ENCODE data around the gene CWH43. TPM values are rescaled to one million over a fixed set of nuclear protein-coding genes. Genes with fewer than 3 reads are reported as not detected.

The CWH43 gene
- total RNA-seq = not detected
- not detected for polyA plus RNA-seq
- 0 reads per million in 6 experiments for total RNA-seq

DNA sequence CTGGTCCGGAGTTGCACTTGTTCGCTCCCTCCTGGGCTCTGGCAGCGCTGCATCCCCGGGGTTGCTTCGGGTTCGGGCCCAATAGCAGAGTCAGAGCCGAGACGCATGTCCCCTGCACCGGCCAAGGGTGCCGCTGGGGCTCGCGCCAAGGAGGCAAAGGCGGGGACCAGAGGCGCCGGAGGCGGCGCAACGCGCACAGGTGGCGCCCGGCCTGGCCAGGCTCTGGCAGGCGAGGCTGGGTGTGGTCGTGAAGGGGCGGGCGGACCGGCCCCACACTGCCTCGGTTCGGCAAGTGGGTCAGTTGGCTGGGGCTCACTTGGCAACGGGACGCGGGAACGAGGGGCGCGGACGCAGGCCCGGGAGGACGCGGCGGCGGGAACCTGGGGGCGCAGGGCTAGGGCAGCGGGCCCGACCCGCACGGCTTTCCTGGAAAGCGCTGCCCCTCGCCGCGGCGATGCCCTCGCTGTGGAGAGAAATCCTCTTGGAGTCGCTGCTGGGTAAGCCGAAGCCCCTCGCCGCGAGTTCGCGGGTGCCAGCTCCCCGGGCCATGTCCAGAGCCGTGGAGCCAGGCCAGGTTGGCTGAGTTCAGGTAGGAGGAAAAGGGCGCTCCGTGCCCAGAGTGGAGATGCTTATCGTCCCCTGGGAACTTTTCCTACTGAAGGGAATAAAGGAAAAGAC, at the start of gene CWH43:
TSS of gene CWH43 (plus strand) at position 300 of the 678 bp plus-strand sequence. CDS start at position 455, 155 bp downstream.
- POLR2A ChIA-PET = interaction anchor here (0.5 kb wide), 1 partner anchor 1008 kb away, joined by 3 read pairs; no protein-coding TSS in a partner anchor
- Mint-ChIP-seq H3K4me1 (no peaks in the 10 kb centered on the region), H3K4me3 (no peak within 1 kb of the TSS), H3K9me3 (peaks cover 0 to 20% (median 3%) of the 10 kb centered on the region in 9 donors), H3K36me3 (peaks cover 0 to 2% (median 0%) of the 10 kb centered on the region in 3 donors), H3K27me3 (peaks cover 41 to 66% (median 46%) of the 10 kb centered on the region in 5 donors), H3K27ac (no peak within 1 kb of the TSS)
- ATAC-seq (no peak), DNase-seq (peak in 1 of 10 donors; percentile 63)

DNA sequence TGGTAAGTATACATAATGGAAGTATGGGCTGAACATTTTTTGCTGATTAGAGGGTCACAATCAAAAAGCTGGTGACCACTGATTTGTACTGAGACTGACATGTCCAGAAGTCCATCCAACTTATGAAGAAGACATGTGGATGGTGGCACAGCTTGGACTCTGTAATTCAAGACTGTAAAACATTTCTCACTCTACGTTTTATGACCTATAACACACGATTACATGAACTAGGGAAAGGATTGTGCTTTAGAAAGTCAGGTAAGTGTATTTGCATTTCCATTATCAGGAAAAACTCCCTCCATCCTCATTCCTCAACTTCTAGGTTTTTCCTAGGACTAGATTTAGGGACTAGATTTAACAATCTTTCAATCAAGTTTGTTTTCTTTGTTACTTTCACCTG, 49.0 kb upstream of the CWH43 start:
- Mint-ChIP-seq H3K4me1 (peaks cover 0 to 7% (median 3%) of the 10 kb centered on the region in 4 donors), H3K36me3 (peaks cover 0 to 5% (median 2%) of the 10 kb centered on the region in 3 donors), H3K27me3 (no peaks in the 10 kb centered on the region), H3K4me3 (no peak overlapping the region), H3K9me3 (peaks cover 0 to 9% (median 4%) of the 10 kb centered on the region in 9 donors), H3K27ac (no peak overlapping the region)
- no peak for DNase-seq
- POLR2A ChIA-PET = no interaction called here
- ATAC-seq = no peak

DNA sequence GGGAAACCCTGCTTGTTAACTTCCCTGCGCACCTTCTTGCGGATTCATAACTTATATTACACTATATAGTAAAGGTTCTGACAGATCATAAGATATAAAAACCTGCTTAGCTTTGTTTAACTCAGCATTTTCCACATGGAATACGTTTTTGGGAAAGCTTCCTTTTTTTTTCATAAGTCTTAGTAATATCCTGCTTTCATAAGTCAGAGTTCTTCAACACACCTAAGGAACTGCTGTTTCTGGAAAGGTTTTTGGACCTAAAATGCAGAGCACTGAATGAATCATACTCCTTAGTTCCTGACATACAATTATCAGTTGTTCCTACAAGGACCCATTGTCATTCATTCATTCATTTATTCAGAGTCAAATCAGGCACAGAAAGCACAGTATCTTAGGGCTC, 47.2 kb upstream of the CWH43 start:
- POLR2A ChIA-PET = no interaction called here
- H3K9me3 Mint-ChIP-seq = peaks cover 0 to 9% (median 4%) of the 10 kb centered on the region in 9 donors
- H3K4me1 Mint-ChIP-seq = peaks cover 7 to 13% (median 13%) of the 10 kb centered on the region in 4 donors
- H3K36me3 Mint-ChIP-seq = peaks cover 0 to 5% (median 2%) of the 10 kb centered on the region in 3 donors
- H3K27me3 Mint-ChIP-seq = no peaks in the 10 kb centered on the region
- ATAC-seq (no peak), DNase-seq (no peak)
- H3K4me3 Mint-ChIP-seq = no peak overlapping the region
- H3K27ac Mint-ChIP-seq = no peak overlapping the region

DNA sequence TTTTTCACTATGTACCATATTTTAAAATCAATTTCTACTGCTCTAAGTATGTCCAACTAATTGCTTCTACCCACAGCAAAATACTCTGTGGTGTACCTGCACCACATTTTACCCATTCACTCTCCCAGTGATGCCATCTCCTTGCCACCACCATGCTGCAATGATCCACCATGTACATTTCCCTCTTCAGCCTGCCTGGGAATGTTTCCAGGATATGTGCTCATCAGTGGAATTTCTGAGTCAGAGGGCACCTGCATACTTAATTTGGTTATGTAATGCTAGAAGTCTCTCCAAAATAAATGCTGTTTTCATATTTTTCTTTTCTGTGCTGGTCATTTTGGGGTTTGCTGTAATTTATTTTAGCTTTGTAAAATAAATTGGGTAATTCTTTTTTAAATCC, 46.3 kb upstream of the CWH43 start:
- POLR2A ChIA-PET = no interaction called here
- peaks cover 0 to 9% (median 4%) of the 10 kb centered on the region in 9 donors for H3K9me3 Mint-ChIP-seq
- H3K27me3 Mint-ChIP-seq = no peaks in the 10 kb centered on the region

DNA sequence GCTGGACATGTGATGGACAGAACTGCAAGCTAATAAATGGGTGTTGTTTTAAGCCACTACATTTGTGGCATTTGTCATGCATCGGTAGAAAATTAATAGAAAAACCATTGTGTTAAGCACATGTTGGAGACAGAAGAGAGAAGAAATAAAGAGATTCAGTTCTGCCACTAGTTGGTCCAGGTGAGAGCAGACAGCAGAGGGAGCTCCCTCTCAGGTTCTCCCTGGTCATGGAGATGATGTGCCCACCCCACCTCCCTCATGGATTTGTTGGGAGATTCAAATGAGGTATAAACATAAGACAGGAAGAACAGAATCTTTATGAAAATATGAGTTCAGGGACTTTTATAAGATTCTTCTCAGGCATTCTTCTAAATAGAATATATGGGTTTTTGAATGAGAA, 42.7 kb upstream of the CWH43 start:
- H3K27ac Mint-ChIP-seq = peak overlapping the region in 3 of 10 donors; percentile 7 to 61 (median 14)
- H3K4me3 Mint-ChIP-seq = no peak overlapping the region

More for the DNA sequence above, 46.3 kb upstream of the CWH43 start:
- Mint-ChIP-seq H3K4me3 (no peak overlapping the region), H3K27ac (no peak overlapping the region), H3K36me3 (peaks cover 0 to 5% (median 2%) of the 10 kb centered on the region in 3 donors), H3K4me1 (peaks cover 15 to 22% (median 18%) of the 10 kb centered on the region in 4 donors)
- ATAC-seq (no peak), DNase-seq (no peak)

DNA sequence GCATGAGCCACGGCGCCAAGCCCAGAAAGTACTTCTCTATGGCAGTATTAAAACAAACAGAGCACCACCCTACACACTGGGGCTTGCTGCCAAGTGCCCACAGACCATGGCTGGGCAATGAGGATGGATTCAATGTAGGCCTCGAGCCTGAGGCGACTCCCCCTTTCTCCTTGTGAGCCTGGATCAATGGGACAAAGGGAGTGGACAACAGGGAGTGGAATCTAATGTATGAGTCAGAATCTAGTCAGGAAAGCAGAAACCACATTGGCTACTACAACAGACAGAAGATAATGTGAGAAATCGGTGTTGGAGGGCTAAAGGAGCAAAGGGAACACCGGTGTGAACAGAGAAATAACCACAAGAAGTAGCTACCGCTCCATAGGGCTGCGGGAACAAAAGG, 41.8 kb upstream of the CWH43 start:
- ATAC-seq = no peak
- H3K9me3 Mint-ChIP-seq = no peaks in the 10 kb centered on the region
- H3K27ac Mint-ChIP-seq = peak overlapping the region in 7 of 10 donors; percentile 0 to 61 (median 56)
- POLR2A ChIA-PET = interaction anchor here (1.5 to 2.0 kb wide), 3 partner anchors 14 to 164 kb away, joined by 6 to 15 read pairs (median 9); partner anchors contain the start of genes FRYL and OCIAD2
- H3K4me3 Mint-ChIP-seq = peak overlapping the region in 9 of 10 donors; percentile 5 to 70 (median 41)
- no peaks in the 10 kb centered on the region for H3K36me3 Mint-ChIP-seq
- DNase-seq = peak in 1 of 10 donors; percentile 1
- H3K4me1 Mint-ChIP-seq = peaks cover 21 to 40% (median 35%) of the 10 kb centered on the region in 4 donors
- H3K27me3 Mint-ChIP-seq = no peaks in the 10 kb centered on the region

More for the DNA sequence above, 42.7 kb upstream of the CWH43 start:
- ATAC-seq = no peak
- H3K27me3 Mint-ChIP-seq = no peaks in the 10 kb centered on the region
- H3K36me3 Mint-ChIP-seq = peaks cover 0 to 2% (median 0%) of the 10 kb centered on the region in 3 donors
- H3K4me1 Mint-ChIP-seq = peaks cover 17 to 33% (median 28%) of the 10 kb centered on the region in 4 donors
- POLR2A ChIA-PET = no interaction called here
- H3K9me3 Mint-ChIP-seq = peaks cover 0 to 6% (median 0%) of the 10 kb centered on the region in 9 donors
- no peak for DNase-seq

DNA sequence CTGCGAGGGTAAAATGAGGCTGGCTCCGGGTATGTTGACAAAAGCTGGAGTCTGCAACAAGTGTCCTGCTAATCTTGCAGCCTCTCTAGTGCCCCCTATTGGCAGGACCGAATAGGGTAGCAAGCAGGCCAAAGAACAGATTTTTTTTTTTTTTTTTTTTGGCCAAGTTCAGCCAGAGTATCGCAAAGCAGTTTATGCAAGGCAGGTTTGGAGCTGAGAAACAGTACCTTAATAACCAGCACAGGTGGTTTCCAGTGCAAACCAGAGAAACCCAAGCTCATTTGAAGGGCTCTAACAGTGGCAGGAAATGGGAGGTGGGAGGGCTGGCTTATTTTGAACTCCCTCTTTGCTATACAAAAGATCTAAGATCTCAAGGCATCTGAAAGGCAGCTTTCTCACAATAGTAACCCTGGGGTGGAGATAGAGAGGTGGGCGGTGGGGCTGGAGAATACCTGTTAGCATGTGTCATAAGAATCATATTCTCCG, 41.3 kb upstream of the CWH43 start:
- Mint-ChIP-seq H3K36me3 (no peaks in the 10 kb centered on the region), H3K4me3 (peak overlapping the region; percentile 38 to 73 (median 58)), H3K27me3 (no peaks in the 10 kb centered on the region), H3K9me3 (no peaks in the 10 kb centered on the region), H3K27ac (peak overlapping the region in 9 of 10 donors; percentile 4 to 70 (median 45)), H3K4me1 (peaks cover 22 to 40% (median 35%) of the 10 kb centered on the region in 4 donors)
- DNase-seq (peak in 8 of 10 donors; percentile 39 to 74 (median 54)), ATAC-seq (peak; percentile 96 to 97)
- POLR2A ChIA-PET = interaction anchor here (0.6 to 2.0 kb wide), 9 partner anchors 13 to 1395 kb away, joined by 3 to 15 read pairs (median 4); partner anchors contain the start of genes FRYL and OCIAD2

DNA sequence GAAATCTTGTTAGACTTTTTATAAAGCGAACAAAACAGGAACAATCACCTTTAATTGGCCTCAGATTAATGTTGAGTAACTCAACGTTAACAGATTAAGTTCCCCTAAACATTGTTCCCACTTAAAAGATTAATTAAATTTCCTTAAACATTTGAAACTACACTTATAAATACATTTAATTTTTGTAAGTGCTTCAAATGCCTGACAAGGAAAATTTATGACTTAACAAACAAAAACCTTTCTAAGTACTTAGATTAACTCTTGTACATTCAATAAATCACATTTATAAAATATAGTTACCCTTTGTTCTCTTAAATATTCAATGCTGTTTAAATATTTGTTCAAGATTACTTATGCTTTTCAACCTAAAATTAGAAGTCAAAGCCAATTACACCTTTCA, 40.1 kb upstream of the CWH43 start:
- peaks cover 24 to 40% (median 36%) of the 10 kb centered on the region in 4 donors for H3K4me1 Mint-ChIP-seq
- ATAC-seq (no peak), DNase-seq (no peak)
- H3K9me3 Mint-ChIP-seq = peaks cover 0 to under 1% (median 0%) of the 10 kb centered on the region in 9 donors
- H3K36me3 Mint-ChIP-seq = no peaks in the 10 kb centered on the region
- H3K4me3 Mint-ChIP-seq = no peak overlapping the region
- no peaks in the 10 kb centered on the region for H3K27me3 Mint-ChIP-seq
- no peak overlapping the region for H3K27ac Mint-ChIP-seq
- POLR2A ChIA-PET = interaction anchor here (2.0 kb wide), 1 partner anchor 166 kb away, joined by 9 read pairs; the partner anchor contains the start of gene FRYL

DNA sequence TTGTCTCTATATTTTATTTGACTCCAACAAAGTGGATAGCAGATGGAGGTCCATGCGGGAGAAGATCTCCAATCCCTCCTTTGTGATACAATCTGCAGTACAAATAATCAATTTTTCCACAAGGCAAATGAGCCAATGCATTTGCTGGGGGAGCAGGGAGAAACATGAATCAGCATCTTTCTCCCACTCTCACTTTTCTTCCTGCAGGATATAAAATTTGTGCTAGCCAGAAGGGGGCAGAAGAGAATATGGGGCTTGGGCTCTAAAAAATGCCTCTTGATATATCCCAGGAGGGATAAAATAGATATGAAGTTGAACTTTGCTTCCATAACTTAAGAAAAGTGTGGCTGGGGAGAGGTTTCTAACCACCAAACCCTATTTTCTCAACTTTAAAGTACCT, 38.3 kb upstream of the CWH43 start:
- H3K36me3 Mint-ChIP-seq = no peaks in the 10 kb centered on the region
- H3K4me3 Mint-ChIP-seq = no peak overlapping the region
- no peaks in the 10 kb centered on the region for H3K27me3 Mint-ChIP-seq
- H3K27ac Mint-ChIP-seq = no peak overlapping the region
- ATAC-seq = no peak
- peaks cover 21 to 39% (median 33%) of the 10 kb centered on the region in 4 donors for H3K4me1 Mint-ChIP-seq
- H3K9me3 Mint-ChIP-seq = peaks cover 0 to 5% (median 0%) of the 10 kb centered on the region in 9 donors
- DNase-seq = no peak
- POLR2A ChIA-PET = no interaction called here

DNA sequence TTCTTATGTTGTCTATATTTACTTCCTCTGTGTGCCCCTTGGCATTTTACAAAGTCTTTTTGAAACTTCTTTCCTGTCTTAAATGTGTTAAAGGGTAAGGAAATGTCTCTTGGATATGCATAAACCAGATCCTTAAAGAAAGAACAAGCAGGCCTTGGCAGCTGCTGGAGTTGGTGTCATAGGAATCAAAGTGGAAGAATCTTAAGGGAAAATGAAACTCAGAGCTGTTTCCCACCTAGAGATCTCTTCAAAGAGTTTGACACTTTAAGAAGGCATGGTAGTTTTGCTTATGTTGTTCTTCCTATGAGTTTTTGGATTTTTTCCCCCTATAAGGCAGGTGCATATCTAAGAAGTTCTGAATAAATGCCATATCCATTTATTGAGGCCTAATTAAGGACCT, 37.0 kb upstream of the CWH43 start:
- POLR2A ChIA-PET = interaction anchor here (0.8 kb wide), 1 partner anchor 42 kb away, joined by 3 read pairs; the partner anchor contains the start of gene OCIAD2
- peaks cover 0 to 5% (median 0%) of the 10 kb centered on the region in 9 donors for H3K9me3 Mint-ChIP-seq
- H3K36me3 Mint-ChIP-seq = no peaks in the 10 kb centered on the region
- no peak overlapping the region for H3K4me3 Mint-ChIP-seq
- DNase-seq (no peak), ATAC-seq (no peak)
- H3K27ac Mint-ChIP-seq = peak overlapping the region in 2 of 10 donors; percentile 42 to 45
- peaks cover 16 to 30% (median 25%) of the 10 kb centered on the region in 4 donors for H3K4me1 Mint-ChIP-seq
- H3K27me3 Mint-ChIP-seq = no peaks in the 10 kb centered on the region

DNA sequence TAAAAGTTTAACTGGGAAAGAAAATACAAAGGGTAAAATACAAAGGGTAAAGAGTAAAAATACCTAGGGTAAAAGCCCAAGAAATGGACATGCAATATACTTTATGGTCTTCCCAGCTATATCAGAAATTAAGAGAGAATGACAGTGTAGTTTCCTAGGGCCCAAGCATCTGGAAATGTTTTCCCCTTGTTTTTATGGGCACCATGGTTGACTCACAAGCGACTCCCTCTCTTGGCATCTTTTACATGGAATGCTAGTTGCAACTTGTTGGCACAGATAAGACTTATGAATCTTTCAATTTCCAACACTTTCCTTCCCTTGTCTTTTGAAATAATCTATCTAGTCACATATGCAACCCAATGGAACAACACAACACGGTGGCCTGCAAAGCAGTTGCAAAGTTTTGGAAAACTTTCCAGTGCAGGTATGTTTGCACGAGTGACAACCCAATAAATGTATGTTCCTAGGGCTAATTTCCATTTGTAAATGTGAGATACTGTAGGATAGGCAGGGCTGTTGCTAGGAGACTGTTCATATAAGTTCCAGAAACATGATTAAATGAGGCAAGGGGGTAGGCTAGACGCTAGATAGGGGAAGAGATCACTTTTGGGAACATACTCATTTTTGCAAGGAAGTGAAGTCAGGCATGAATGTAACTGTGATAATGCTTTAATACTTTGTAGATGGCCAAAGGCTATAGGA, 36.4 kb upstream of the CWH43 start:
- Mint-ChIP-seq H3K27ac (peak overlapping the region in 1 of 10 donors; percentile 45), H3K4me1 (peaks cover 12 to 24% (median 21%) of the 10 kb centered on the region in 4 donors), H3K36me3 (no peaks in the 10 kb centered on the region), H3K4me3 (no peak overlapping the region), H3K27me3 (no peaks in the 10 kb centered on the region), H3K9me3 (peaks cover 0 to 5% (median 0%) of the 10 kb centered on the region in 9 donors)
- ATAC-seq = no peak
- DNase-seq = no peak
- POLR2A ChIA-PET = interaction anchor here (0.8 kb wide), 1 partner anchor 43 kb away, joined by 3 read pairs; the partner anchor contains the start of gene OCIAD2

DNA sequence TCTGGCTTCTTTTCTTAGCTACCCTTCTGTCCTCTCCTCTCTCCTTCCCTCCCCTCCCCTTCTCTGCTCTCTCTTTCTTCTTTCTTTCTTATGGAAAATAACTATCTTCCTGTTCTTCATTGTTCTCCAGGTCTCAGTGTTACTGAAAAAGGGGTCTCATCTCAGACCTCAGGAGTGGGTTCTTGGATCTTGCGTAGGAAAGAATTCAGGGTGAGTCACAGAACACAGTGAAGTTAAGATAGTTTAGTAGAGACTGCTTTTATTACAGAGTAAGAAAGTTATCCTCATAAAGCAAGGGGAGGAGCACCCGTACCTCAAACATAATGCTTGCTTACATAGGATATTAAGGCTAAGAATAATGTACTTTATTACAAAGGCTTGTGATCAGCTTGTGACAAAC, 31.8 kb upstream of the CWH43 start:
- Mint-ChIP-seq H3K27ac (peak overlapping the region in 4 of 10 donors; percentile 11 to 49 (median 30)), H3K36me3 (no peaks in the 10 kb centered on the region), H3K4me3 (no peak overlapping the region), H3K27me3 (peaks cover 0 to 4% (median 0%) of the 10 kb centered on the region in 5 donors), H3K9me3 (peaks cover 0 to 5% (median 0%) of the 10 kb centered on the region in 9 donors), H3K4me1 (peaks cover 0 to 15% (median 12%) of the 10 kb centered on the region in 4 donors)
- ATAC-seq (no peak), DNase-seq (no peak)
- POLR2A ChIA-PET = no interaction called here

All from naive thymus-derived CD8-positive, alpha-beta T cell (primary cell).